NCI-H128 (cell line): Measurements from ENCODE around the gene KRTAP6-2.

ENCODE experiments used
- DNase-seq: peaks from one replicate; lab custom pipeline; 2025; ENCODE audit not compliant: unreplicated experiment; lab: John Stamatoyannopoulos, UW

The KRTAP6-2 gene, protein sequence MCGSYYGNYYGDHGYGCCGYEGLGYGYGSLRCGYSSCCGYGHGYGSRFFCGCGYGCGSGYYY

DNA sequence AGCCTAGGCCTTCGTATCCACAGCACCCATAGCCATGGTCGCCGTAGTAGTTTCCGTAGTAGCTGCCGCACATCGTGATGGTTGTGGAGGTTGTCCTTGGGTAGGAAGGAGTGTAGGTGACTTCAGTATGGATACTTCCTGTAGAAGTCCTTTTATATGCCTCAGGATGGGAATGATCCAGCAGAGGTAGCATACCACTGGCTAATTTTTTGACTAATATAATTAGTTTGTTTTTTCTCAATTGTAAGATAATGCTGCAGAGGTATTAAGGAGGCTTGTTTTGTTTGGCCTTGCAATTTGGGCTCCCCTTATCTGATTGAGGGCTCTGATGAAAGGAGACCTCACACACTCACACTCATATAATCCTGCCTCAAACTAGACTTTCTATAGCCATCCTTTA is at the start of gene KRTAP6-2:
Gene KRTAP6-2 (minus strand): TSS at position 101 of the 400 bp plus-strand sequence. CDS start 28 bp downstream, at position 73.
- DNase-seq = no peak

DNA sequence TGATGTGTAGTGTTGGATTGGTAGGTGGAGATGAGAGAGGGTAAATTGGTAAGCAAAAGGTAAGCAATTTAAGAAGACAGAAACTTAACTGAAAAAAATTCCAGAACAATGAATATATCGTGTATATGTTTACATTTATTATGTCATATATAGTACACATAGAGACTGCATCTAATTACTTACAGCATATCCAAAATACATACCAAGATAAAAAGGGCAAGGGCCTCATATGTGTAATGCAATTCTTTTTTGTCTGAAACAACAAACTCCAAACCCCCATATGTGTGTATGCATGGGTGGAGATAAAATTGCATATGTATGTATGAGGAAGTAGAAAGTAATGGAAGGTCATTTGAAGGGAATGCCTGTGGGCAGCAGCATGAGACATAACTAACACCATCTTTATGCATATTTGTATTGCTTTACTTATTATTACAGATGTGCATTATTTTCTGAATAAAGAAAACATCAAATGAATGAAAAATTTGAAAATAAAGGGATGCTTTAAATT is 48.3 kb upstream of the KRTAP6-2 start:
- no peak for DNase-seq

DNA sequence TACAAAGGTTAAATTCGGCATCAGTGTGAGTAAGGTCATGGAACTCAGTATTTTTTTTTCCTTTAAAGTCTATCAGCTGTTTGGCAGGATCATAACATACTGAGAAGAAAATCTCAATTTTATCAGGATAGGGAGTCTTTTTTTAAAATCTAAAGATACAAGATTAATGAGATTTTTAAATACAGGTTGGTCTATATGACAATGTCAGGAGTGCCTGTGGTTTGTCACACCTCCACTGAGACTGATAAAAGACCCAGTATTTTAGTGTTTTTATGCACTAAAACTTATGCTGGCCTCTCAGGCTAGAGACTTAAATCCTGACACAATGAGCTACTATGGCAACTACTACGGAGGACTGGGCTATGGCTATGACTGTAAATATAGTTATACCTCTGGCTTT is 43.9 kb upstream of the KRTAP6-2 start, which contains the start of gene KRTAP20-3:
Gene KRTAP20-3 (plus strand): TSS at position 301 of the 400 bp plus-strand sequence.
- no peak for DNase-seq

DNA sequence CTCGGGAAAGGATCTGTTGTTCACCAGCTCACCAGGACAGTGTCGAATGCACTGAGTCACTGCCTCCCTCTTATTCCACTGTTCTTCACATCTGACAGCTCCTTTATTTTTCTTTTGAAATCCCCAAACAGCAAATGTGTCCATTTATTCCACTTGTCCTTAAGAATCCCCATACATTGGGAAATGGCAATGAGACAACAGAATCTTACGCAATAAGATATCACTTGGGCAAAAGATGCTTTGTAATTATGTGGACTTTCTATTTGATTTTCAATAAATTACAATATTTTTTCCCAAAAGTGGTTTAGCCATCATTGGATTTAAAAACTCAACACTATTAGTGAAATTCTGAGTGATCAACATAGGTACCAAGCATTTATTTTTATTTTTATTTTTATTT is 40.0 kb upstream of the KRTAP6-2 start:
- DNase-seq = no peak

DNA sequence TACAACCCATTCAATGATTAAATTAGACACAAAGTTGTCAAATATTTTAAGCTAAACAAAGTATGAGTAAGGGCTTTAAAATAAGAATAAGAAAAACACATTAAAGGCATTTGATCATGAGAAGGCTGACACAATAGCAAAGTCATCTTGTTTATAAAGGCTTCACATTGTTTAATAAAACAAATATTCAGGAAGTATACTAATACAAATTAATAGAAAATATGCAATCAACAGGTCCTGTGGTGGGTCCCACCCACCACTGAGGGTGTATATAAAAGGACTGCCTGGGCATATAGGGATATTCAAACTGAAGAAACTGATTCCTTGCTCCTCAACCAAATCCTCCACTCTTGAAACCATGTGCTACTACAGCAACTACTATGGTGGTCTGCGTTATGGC is 36.2 kb upstream of the KRTAP6-2 start, which contains the start of gene KRTAP20-2:
Gene KRTAP20-2 (plus strand): TSS at position 301 of the 400 bp plus-strand sequence. CDS start 58 bp downstream, at position 359.
- no peak for DNase-seq

DNA sequence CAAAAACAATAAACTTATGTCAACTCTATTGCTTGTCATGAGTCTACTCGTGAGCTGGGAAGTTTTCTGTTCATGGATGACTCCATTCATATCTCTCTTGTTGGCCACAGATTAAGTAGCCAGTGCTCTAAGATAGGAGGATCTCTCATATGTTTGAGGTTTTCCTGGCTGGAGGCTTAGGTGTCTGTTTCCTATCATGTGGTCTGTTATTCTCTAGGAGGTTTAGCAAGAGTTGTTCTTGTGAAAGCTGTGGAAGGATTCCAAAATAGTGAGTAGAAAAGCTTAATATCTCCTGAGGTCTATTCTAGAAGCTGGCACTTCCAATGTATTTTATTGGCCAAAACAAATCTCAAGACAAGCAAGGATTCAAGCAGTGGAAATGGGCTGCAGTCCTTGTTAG is 30.5 kb upstream of the KRTAP6-2 start:
- no peak for DNase-seq

DNA sequence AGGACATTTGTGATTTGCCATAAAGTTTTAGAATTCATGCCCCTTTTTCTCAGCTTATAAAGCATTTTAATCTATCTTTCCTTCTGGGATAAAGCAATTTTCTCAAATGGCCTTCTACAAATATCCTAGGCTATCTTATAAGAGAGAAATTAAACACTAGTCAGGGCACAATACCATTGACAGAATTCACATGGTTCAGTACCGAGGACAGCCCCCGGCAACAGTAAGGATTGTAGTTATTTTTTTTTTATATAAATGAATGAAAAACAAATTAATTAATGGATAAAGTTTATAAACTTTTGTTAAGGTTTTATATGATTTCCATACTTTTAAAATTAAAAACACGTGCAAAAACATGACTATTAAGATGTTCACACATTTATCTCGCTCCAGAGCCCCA is 29.4 kb upstream of the KRTAP6-2 start:
- DNase-seq = no peak

DNA sequence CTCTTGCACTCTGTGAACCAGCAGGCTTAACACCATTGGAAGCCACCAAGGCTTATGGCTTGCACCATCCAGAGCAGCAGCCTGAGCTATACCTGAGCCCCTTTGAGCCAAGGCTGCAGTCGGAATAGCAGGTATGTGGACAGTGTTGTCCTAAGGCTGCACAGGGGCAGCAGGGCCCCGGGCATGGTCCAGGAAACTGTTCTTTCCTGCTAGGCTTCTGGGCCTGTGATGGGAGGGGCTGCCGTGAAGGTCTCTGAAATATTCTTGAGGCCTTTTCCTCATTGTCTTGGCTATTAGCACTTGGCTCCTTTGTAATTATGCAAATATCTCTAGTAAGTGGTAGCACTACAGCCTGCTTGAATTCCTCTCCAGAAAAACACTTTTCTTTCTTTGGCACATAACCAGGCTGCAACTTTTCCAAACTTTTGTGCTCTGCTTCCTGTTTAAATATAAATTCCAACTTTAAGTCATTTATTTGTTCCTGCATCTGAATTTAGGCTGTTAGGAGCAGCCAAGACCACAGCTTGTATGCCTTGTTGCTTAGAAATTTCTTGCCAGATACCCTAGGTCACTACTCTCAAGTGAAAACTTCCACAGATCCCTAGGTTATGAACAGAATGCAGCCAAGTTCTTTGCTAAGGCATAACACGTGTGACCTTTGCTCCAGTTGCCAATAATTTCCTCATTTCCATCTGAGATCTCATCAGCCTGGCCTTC is 26.9 kb upstream of the KRTAP6-2 start:
- no peak for DNase-seq

DNA sequence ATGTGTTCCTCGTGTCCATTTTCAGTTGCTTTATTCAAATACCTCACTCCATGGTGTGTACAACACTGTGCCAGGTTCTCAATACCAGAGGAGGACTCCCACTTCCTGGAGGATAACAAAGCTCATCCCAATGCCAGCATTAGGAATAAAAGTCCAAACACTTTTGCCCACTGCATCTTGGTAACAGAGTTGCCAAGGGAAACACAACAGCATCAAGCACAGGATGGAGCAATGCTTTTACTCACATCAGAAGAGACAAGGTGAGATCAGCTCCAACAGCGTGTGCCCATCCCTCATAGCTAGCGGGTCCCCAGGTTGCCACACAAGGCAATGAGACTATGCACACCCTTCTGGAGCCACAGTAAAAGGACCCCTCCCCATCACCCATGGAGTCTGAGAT is 24.7 kb upstream of the KRTAP6-2 start:
- no peak for DNase-seq

DNA sequence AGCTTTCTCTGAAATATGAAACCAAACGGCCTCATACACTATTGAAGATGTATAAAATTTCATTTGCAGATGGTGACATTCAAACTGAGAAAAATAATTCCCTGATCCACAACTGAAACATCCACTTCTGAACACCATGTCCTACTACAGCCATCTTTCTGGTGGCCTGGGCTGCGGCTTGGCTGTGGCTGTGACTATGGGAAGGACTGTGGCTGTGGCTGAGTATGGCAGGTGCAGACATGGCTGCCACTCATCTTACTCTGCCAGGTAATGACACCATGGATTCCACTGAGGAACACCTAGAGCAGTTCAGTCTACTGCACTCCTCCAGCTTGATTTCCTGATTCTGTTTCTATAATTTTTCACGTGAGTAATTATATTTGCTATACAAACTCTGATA is 21.8 kb upstream of the KRTAP6-2 start, which contains the start of gene KRTAP20-4:
Gene KRTAP20-4 (plus strand): TSS at position 106 of the 400 bp plus-strand sequence.
- no peak for DNase-seq

DNA sequence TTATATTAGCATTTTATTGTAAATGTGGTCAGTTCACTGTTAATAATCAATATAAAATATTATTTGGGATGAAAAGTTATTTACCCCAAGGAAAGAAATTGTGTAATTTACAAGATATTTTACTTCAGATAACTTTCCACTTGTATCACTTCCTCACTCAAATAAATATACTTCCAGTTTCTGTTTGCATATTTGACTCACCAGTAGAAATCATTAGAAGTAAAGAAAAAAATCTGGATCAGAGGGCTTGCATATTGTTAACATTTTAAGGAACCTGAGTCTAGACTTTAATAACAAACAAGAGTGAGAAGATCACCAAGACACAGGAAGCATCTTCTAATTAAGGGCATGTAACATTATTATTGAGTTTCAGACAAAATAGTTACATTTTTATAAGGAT is 21.4 kb upstream of the KRTAP6-2 start:
- DNase-seq = no peak

DNA sequence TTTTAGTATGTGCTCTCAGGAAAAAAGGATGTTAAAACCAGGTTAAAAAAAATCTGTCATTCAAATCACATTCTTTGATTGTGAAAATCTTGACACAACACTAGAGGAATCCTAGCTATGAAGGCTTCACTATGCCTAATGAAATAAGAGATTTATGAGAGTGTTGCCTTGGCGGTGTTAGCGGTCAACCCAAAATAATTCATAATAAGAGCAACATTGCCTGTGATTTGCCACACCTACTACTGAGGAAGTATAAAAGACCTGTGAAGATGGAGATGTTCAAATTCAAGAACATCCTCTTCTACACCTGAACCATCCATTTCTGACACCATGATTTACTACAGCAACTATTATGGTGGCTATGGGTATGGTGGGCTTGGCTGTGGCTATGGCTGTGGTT is 17.4 kb upstream of the KRTAP6-2 start, which contains the start of gene KRTAP20-1:
Gene KRTAP20-1 (plus strand): TSS at position 301 of the 400 bp plus-strand sequence. CDS start 30 bp downstream, at position 331.
- DNase-seq = no peak

DNA sequence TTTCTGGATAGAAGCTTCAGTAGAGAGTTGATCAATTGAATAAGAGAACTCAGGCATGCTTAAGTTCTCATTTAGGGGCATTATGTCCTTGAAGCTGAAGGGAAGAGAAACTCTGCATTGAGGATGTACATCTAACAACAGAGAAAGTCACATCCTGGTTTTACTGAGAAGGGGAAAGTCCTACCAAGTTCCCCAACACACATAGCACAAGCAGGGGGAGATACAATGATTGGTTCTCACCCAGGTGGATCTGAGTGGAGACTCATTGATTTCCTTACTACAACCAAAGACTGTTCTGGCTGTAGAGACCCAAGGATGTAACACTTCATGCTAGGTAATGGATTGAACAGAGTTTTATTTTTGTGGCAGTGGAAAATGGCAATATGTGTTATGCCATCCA is 16.5 kb upstream of the KRTAP6-2 start:
- DNase-seq = no peak

DNA sequence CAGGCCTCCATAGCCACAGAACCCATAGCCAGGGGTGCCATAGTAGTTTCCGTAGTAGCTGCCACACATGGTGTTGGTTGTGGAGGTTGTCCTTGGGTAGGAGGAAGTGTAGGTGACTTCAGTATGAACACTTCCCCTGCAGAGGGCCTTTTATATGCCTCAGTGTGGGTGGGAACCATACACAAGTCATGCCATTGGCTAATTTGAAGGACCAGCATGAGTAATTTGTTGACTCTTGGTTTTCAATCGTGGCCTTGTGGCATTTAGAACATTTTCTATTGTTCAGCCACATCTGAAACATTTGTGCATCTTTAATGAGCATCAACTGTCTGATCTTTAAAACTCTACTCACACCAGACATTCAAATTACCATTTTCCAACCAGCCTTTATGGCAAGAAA is 15.1 kb upstream of the KRTAP6-2 start, which contains the start of gene KRTAP6-1:
Gene KRTAP6-1 (minus strand): TSS at position 95 of the 400 bp plus-strand sequence. CDS start 26 bp downstream, at position 69.
- DNase-seq = no peak

DNA sequence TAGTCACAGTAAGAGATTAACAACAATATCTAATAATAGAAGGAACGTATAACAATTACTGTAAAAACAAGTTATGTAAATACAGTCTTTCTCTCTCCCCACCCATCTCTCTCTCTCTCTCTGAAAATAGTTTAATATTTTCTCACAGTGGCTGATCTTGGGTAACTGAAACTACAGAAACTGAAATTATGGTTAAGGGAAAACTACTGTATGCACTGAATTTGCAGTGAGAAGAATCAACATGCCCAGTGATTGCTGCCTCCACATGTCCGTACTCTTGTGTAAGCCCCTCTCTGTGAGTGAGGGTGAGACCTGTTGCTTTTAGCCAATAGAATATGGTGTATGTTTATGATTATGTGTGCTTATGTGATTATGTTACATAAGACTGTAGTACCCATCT is 13.4 kb upstream of the KRTAP6-2 start:
- DNase-seq = no peak

DNA sequence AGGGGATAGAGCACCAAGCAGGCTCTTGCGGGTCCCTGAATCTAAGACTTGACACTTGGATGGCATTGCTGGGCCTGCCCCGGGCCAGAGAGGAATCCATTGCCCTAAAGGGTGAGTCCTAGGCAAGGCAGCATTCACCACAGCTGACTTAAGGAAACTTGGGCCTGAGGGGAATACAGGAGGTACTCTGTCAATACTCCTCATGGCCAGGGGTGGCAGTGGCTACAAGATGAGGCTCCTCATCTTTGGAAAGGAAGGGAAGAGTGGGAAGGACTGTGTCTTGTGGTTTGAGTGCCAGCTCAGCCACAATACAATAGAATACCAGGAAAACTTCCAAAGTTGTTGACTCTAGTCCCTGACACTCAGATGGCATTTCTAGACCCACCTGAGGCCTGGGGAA is 7.3 kb upstream of the KRTAP6-2 start:
- no peak for DNase-seq

DNA sequence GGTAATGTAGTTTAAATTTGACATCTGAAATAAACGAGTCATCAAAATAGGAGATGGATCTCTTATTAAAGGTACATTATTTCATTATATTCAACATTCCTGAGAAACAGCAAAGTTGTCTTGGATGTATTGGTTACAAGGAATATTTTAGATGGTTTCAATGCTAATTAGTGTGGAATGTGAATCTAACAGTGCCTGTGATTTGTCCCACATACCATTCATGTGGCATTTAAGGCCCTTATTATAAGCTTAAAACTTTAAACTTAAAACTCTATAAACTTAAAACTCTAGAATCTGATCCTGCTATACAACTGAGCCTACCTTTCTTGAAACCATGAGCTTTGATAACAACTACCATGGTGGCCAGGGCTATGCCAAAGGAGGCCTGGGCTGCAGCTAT is 2.1 kb upstream of the KRTAP6-2 start, which contains the start of gene KRTAP22-1:
Gene KRTAP22-1 (plus strand): TSS at position 301 of the 400 bp plus-strand sequence.
- DNase-seq = no peak

DNA sequence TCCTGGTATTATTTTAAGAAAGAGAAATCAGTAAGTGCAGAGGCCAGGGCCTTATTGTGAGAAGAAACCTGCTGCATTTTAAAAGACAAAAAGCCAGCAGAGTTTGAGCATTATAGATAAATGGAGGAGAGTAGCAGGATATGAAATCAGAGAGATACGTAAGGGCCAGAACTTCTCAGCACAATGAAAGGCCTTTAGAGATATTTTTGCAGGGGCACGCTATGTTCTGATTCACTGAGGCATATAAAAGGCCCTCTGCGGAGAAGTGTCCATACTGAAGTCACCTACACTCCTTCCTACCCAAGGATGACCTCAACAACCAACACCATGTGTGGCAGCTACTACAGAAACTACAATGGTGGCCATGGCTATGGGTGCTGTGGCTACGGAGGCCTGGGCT is 6.6 kb downstream of the KRTAP6-2 start, which contains the start of gene KRTAP6-3:
Gene KRTAP6-3 (plus strand): TSS at position 301 of the 400 bp plus-strand sequence. CDS start 6 bp downstream, at position 307.
- no peak for DNase-seq

DNA sequence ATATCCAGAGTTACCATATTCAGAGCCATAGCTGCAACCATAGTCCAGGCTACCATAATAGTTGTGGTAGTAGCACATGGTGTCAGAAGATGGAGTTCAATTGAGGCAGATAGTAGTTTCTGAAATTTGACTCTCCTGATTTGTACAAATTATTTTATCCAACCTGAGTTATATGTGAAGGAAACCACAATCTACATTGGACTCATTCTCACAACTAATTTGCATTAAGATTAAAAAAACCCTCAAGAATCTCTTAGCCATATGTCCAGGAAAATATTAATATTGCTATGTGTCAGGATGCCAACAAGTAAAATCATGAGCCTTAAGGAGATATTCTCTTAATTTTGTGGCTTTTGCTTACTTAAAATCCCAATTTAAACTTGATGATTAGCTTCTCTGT is 8.4 kb downstream of the KRTAP6-2 start, which contains the start of gene KRTAP22-2:
Gene KRTAP22-2 (minus strand): TSS at position 101 of the 400 bp plus-strand sequence.
- no peak for DNase-seq

DNA sequence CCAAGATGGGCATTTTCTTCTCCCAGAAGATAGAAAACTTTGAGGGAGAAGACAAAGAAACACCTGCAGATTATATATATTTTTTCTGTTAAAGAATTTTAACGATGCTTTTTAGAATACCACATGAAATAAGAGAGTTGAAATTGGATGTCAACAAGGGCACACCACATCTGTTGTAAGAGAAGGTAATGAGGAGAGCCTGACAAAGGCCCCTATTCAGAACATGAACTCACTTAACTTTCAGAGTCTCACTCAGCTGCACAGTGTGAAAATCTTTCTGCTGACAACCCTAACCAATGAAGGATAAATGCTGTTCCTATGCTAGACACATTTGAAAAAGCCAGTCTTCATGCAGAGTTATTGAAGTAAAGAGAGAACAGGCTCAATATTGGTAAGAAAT is 15.8 kb downstream of the KRTAP6-2 start:
- DNase-seq = no peak

DNA sequence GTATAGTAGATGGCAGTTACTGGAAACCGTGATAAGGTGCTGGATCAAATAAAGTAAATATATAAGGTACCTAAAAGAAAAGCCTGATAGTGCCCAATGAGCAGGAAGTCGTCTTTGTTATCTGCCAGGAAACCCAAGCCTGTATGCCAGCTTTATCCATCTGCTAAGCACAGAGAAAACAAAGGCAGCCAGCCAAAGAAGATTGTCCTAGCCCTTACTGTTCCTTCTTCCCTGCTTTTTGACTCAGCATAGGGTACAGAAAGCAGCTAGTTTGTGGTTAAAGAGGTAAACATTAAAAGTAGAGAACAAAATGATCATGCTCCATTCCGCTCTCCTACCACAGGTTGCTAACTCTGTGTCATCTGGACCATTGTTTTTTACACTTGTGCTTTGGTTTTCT is 18.6 kb downstream of the KRTAP6-2 start:
- DNase-seq = no peak

DNA sequence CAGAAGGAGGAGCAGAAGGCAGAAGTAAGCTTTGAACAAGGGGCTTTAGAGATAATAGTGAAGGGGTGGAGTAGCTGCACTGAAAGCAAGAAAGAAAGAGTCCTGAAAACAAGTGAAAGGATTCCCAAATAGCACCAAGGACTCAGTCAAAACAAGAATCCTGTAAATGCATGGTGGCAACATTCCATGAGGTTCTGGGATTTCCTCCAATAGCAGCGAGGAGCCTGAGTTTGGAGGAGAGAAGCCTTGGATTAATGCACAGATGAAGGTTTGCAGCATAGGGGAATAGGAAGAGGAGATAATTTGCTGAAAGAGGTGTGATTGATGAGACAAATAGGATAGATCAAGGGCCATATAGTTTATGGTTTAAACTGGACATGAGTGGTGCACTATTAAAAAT is 19.4 kb downstream of the KRTAP6-2 start:
- no peak for DNase-seq
